ENCODE results near the gene KRR1. TPM values are rescaled to one million over a fixed set of nuclear protein-coding genes. Genes with fewer than 3 reads are reported as not detected.
"Not testable (repeated sequence)": the region's sequence is repeated elsewhere in the genome, so short reads cannot be mapped to it uniquely, and the experiment has no call there.

KRR1 gene
- total RNA-seq, 4 donors from 2014 or later, result 3.2 to 28.1 (median 11.7) TPM

DNA sequence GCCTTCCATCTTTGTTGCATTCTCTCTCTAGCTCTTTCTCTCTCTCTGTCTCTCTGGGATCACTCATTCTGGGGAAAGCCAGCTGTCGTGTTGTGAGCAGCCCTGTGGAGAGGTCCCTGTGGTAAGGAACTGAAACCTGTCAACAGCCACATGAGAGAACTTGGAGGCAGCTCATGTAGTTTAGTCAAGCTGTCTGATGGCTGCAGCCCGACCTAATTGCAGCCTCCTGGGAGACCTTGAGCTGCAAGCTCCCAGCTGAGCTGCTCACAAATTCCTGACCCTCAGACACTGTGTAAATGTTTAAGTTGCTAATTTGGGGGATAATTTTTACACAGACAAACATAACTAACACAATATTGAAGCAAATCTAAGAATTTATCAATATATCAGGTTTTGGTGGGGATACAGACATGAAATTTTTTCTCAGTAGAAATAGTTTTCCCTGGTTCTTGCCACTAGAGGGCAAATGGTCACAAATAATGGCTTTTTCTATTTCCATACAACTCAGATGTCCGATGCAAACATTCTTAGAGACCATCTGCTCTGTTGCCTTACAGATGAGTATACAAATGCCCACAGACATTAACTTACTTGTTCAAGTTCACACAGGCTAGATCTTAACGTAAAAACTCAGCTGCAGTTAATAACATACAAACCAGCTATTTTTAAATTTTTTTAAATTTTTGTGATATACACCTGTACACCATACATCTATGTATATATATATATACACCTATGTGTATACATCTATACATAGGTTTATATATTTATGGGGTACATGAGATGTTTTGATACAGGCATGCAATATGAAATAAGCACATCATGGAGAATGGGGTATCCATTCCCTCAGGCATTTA, 15.5 kb upstream of the KRR1 start:
- Histone ChIP-seq H3K36me3 (no peaks in the 10 kb centered on the region), H3K9me3 (no peaks in the 10 kb centered on the region), H3K4me1 (no peaks in the 10 kb centered on the region), H3K27me3 (no peaks in the 10 kb centered on the region), H3K4me3 (no peak overlapping the region), H3K27ac (no peak overlapping the region)
- intact Hi-C loops (cut with DNase I; ENCODE audit: low total_unique reads) (loop anchor here (5.0 kb wide), 1 partner anchor 510 kb away; no protein-coding TSS in a partner anchor), in situ Hi-C loops (cut with MboI; ENCODE audit: low pct_ligation_motif_present in 1 of 4, low pct_unique_long_range_greater_than_20kb in 1 of 4, low sequenced_read_pairs in 3 of 4) (loop anchor here in 2 of 4 donors (5.0 to 25.0 kb wide), 2 partner anchors 510 kb away; partner anchors contain the start of gene PHLDA1 (in 1 of the 2))
- no peak for DNase-seq
- 11 to 26% methylated on average over 3 to 4 of the region's 4 CpGs for WGBS, 2 donors (ENCODE audit: low coverage in 1 of 2)
- TF ChIP-seq EP300 (IDR thresholded peaks at IDR 0.05; ENCODE audit: low read depth), result no peak
- TF ChIP-seq, protein P1, sequence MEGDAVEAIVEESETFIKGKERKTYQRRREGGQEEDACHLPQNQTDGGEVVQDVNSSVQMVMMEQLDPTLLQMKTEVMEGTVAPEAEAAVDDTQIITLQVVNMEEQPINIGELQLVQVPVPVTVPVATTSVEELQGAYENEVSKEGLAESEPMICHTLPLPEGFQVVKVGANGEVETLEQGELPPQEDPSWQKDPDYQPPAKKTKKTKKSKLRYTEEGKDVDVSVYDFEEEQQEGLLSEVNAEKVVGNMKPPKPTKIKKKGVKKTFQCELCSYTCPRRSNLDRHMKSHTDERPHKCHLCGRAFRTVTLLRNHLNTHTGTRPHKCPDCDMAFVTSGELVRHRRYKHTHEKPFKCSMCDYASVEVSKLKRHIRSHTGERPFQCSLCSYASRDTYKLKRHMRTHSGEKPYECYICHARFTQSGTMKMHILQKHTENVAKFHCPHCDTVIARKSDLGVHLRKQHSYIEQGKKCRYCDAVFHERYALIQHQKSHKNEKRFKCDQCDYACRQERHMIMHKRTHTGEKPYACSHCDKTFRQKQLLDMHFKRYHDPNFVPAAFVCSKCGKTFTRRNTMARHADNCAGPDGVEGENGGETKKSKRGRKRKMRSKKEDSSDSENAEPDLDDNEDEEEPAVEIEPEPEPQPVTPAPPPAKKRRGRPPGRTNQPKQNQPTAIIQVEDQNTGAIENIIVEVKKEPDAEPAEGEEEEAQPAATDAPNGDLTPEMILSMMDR (IDR thresholded peaks at IDR 0.05), result peak; percentile 55 to 68 (median 64)
- no peak for TF ChIP-seq POLR2AphosphoS5 (IDR thresholded peaks at IDR 0.05)
- no peak for TF ChIP-seq POLR2A (IDR thresholded peaks at IDR 0.05)

DNA sequence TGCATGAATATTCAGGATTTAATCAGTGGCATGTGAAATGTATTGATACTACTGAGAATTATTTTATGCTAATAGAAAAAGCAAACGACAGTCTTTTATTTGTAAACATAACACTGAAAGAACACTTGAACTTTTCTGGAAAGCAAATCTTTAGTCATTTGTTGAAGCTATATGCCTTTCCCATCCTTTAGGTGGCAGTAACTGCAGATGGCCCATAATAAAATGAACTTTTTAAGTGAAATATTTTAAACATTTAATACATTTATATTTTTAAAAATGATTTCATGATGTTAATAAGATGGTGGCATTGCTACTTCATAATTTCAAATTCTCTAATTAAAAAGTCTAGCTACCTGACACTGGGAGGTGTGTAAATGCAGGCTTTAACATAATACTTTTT, 13.9 kb upstream of the KRR1 start:
- WGBS, 2 donors (ENCODE audit: low coverage in 1 of 2), result 12 to 50% methylated on average over 1 of the region's 1 CpG
- no peak overlapping the region for H3K4me3 ChIP-seq
- in situ Hi-C loops (cut with MboI; ENCODE audit: low pct_ligation_motif_present in 1 of 4, low pct_unique_long_range_greater_than_20kb in 1 of 4, low sequenced_read_pairs in 3 of 4) (loop anchor here in 2 of 4 donors (5.0 to 25.0 kb wide), 2 partner anchors 512 kb away; partner anchors contain the start of gene PHLDA1 (in 1 of the 2)), intact Hi-C loops (cut with DNase I; ENCODE audit: low total_unique reads) (loop anchor here (5.0 kb wide), 1 partner anchor 512 kb away; no protein-coding TSS in a partner anchor)
- TF ChIP-seq, protein P1 (IDR thresholded peaks at IDR 0.05), result no peak
- H3K9me3 ChIP-seq, result no peaks in the 10 kb centered on the region
- DNase-seq, result no peak
- H3K27ac ChIP-seq, result no peak overlapping the region
- H3K27me3 ChIP-seq, result no peaks in the 10 kb centered on the region
- no peaks in the 10 kb centered on the region for H3K36me3 ChIP-seq
- H3K4me1 ChIP-seq, result no peaks in the 10 kb centered on the region

DNA sequence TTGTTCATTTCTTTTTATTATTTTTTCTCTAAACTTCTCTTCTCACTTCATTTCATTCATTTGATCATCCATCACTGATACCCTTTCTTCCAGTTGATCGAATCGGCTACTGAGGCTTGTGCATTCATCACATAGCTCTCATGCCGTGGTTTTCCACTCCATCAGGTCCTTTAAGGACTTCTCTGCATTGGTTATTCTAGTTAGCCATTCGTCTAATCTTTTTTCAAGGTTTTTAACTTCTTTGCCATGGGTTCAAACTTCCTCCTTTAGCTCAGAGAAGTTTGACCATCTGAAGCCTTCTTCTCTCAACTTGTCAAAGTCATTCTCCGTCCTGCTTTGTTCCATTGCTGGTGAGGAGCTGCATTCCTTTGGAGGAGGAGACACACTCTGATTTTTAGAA, 10.7 kb upstream of the KRR1 start:
- H3K4me3 ChIP-seq; in situ Hi-C loops (cut with MboI; ENCODE audit: low pct_ligation_motif_present in 1 of 4, low pct_unique_long_range_greater_than_20kb in 1 of 4, low sequenced_read_pairs in 3 of 4); H3K36me3 ChIP-seq; H3K4me1 ChIP-seq; intact Hi-C loops (cut with DNase I; ENCODE audit: low total_unique reads); H3K27ac ChIP-seq; H3K27me3 ChIP-seq; DNase-seq; H3K9me3 ChIP-seq: not testable (repeated sequence)
- 89 to 90% methylated on average over 5 of the region's 5 CpGs for WGBS, 2 donors (ENCODE audit: low coverage in 1 of 2)

DNA sequence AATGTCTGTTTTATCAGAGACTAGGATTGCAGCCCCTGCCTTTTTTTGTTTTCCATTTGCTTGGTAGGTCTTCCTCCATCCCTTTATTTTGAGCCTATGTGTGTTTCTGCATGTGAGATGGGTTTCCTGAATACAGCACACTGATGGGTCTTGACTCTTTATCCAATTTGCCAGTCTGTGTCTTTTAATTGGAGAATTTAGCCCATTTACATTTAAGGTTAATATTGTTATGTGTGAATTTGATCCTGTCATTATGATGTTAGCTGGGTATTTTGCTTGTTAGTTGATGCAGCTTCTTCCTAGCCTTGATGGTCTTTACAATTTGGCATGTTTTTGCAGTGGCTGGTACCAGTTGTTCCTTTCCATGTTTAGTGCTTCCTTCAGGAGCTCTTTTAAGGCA, 9.8 kb upstream of the KRR1 start:
- H3K36me3 ChIP-seq; H3K4me1 ChIP-seq; H3K27ac ChIP-seq; H3K9me3 ChIP-seq; intact Hi-C loops (cut with DNase I; ENCODE audit: low total_unique reads); H3K4me3 ChIP-seq; in situ Hi-C loops (cut with MboI; ENCODE audit: low pct_ligation_motif_present in 1 of 4, low pct_unique_long_range_greater_than_20kb in 1 of 4, low sequenced_read_pairs in 3 of 4); H3K27me3 ChIP-seq; DNase-seq: not testable (repeated sequence)

DNA sequence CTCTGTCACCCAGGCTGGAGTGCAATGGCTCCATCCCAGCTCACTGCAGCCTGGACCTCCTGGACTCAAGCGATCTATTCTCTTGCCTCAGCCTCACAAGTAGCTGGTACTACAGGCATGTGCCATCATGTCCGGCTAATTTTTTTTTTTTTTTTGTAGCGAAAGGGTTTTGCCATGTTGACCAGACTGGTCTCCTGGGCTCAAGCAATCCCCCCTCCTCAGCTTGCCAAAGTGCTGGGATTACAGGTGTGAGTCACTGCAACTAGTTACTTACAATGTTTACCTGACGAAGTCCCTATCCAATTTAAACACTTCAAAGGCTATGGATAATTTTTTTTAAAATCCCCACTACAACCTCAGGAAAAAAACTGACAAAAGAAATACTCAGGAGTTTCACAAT, 1.8 kb downstream of the KRR1 start:
- TF ChIP-seq POLR2A (IDR thresholded peaks at IDR 0.05) (no peak), POLR2AphosphoS5 (IDR thresholded peaks at IDR 0.05) (no peak), EP300 (IDR thresholded peaks at IDR 0.05; ENCODE audit: low read depth) (no peak)
- TF ChIP-seq, protein P1 (IDR thresholded peaks at IDR 0.05), result no peak
- peaks cover 9 to 21% (median 10%) of the 10 kb centered on the region in 4 donors for H3K4me1 ChIP-seq
- in situ Hi-C loops (cut with MboI; ENCODE audit: low pct_ligation_motif_present in 1 of 4, low pct_unique_long_range_greater_than_20kb in 1 of 4, low sequenced_read_pairs in 3 of 4), result loop anchor here in 2 of 4 donors (10.0 kb wide), 1 partner anchor 175 kb away; the partner anchor contains the start of genes CAPS2 (in 2 of the 2) and GLIPR1L1 (in 2 of the 2)
- intact Hi-C loops (cut with DNase I; ENCODE audit: low total_unique reads), result no loop called here
- no peaks in the 10 kb centered on the region for H3K27me3 ChIP-seq
- no peak overlapping the region for H3K4me3 ChIP-seq
- H3K36me3 ChIP-seq, result peaks cover 0 to 15% (median 3%) of the 10 kb centered on the region in 4 donors
- WGBS, 2 donors (ENCODE audit: low coverage in 1 of 2), result 72 to 73% methylated on average over 4 of the region's 4 CpGs
- H3K9me3 ChIP-seq, result no peaks in the 10 kb centered on the region
- H3K27ac ChIP-seq, result no peak overlapping the region
- DNase-seq, result no peak
